GM12892 (cell line): ENCODE data around the gene CLEC16A.

Experiments used
- POLR2A ChIP-seq: IDR thresholded peaks from 2 replicates; pipeline ENCODE4 v1.6.1; 2011; ENCODE audit warnings: low read depth, low read length, control low read depth
- TAF1 ChIP-seq: IDR thresholded peaks from 2 replicates; pipeline ENCODE4 v1.6.1; 2011; ENCODE audit warnings: low read depth, mild to moderate bottlenecking, control low read depth, low read length, borderline replicate concordance

DNA sequence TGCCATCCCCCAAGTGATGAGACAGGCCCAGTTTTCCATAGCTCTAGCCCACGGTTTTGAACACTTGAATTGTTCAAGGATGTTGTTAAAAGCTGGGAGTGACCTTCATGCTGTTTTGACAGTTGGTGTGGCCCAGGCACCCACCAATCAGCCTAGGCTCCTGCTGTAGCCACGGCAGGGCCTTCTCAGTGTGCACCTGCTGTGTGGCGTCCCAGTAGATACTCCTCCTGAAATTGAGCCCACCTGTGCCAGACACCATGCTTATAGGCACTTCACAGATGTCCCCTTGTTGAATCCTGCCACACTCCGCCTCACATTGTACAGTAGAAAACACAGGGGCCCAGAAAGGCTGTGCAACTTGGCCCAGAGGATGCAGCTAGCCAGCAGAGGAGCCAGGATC is 225.3 kb downstream of the CLEC16A start:
- TF ChIP-seq POLR2A = no peak
- TF ChIP-seq TAF1 = no peak
